HG03175 (cell line): ENCODE results near the gene KCNJ6.
"Not testable (repeated sequence)": the region's sequence is repeated elsewhere in the genome, so short reads cannot be mapped to it uniquely, and the experiment has no call there.

Source experiments
- ATAC-seq: cut with Tn5 transposase; IDR thresholded peaks from one replicate; pipeline ENCODE4 v1.9.1; 2021; ENCODE audit warnings: mild to moderate bottlenecking, moderate library complexity; ENCODE audit not compliant: unreplicated experiment

KCNJ6 gene

GRCh38 chr21:37784591-37785318 lies 131.5 kb downstream of the KCNJ6 start:
- no peak for ATAC-seq

GRCh38 chr21:37783016-37783415 lies 133.2 kb downstream of the KCNJ6 start:
- ATAC-seq: no peak

GRCh38 chr21:37780991-37781983 lies 135.0 kb downstream of the KCNJ6 start:
- ATAC-seq: no peak

- no peak for ATAC-seq
Measured at GRCh38 chr21:37771181-37771580, 145.1 kb downstream of the KCNJ6 start.

GRCh38 chr21:37770461-37770860 lies 145.8 kb downstream of the KCNJ6 start:
- ATAC-seq: no peak

- ATAC-seq: no peak
Measured at GRCh38 chr21:37769656-37770055, 146.6 kb downstream of the KCNJ6 start.

GRCh38 chr21:37767984-37768383 lies 148.3 kb downstream of the KCNJ6 start:
- no peak for ATAC-seq

GRCh38 chr21:37766129-37766528 lies 150.1 kb downstream of the KCNJ6 start:
- ATAC-seq: no peak

GRCh38 chr21:37765221-37765900 lies 150.9 kb downstream of the KCNJ6 start:
- ATAC-seq: no peak

- ATAC-seq: no peak
Measured at GRCh38 chr21:37764691-37765090, 151.6 kb downstream of the KCNJ6 start.

- no peak for ATAC-seq
Measured at GRCh38 chr21:37763298-37763697, 153.0 kb downstream of the KCNJ6 start.

- ATAC-seq: no peak
Measured at GRCh38 chr21:37762606-37763005, 153.7 kb downstream of the KCNJ6 start.

- ATAC-seq: not testable (repeated sequence)
Measured at GRCh38 chr21:37761406-37761805, 154.9 kb downstream of the KCNJ6 start.

GRCh38 chr21:37759777-37760176 lies 156.5 kb downstream of the KCNJ6 start:
- no peak for ATAC-seq

GRCh38 chr21:37758982-37759381 lies 157.3 kb downstream of the KCNJ6 start:
- ATAC-seq: no peak

GRCh38 chr21:37757606-37758376 lies 158.5 kb downstream of the KCNJ6 start:
- ATAC-seq: no peak

GRCh38 chr21:37753122-37753599 lies 163.1 kb downstream of the KCNJ6 start:
- no peak for ATAC-seq

- ATAC-seq: no peak
Measured at GRCh38 chr21:37751268-37751975, 164.8 kb downstream of the KCNJ6 start.

- ATAC-seq: no peak
Measured at GRCh38 chr21:37749132-37749531, 167.1 kb downstream of the KCNJ6 start.

GRCh38 chr21:37748351-37748750 lies 167.9 kb downstream of the KCNJ6 start:
- ATAC-seq: no peak
